NCI-H2107 (cell line): ENCODE data around the gene PELI2.

Source experiments
- DNase-seq: peaks from one replicate; lab custom pipeline; 2025; lab: John Stamatoyannopoulos, UW

PELI2 gene

GRCh38 chr14:56247495-56248200 is 129.4 kb downstream of the PELI2 start:
- no peak for DNase-seq

- DNase-seq = no peak
Observed at GRCh38 chr14:56248442-56248841, 130.2 kb downstream of the PELI2 start.

GRCh38 chr14:56261046-56261445 is 142.8 kb downstream of the PELI2 start:
- no peak for DNase-seq

GRCh38 chr14:56262530-56262929 is 144.3 kb downstream of the PELI2 start:
- DNase-seq = no peak

- DNase-seq = no peak
Observed at GRCh38 chr14:56268039-56268438, 149.8 kb downstream of the PELI2 start.

- no peak for DNase-seq
Observed at GRCh38 chr14:56268673-56269072, 150.5 kb downstream of the PELI2 start.

- DNase-seq = no peak
Observed at GRCh38 chr14:56270921-56271320, 152.7 kb downstream of the PELI2 start.

GRCh38 chr14:56271970-56272369 is 153.8 kb downstream of the PELI2 start:
- no peak for DNase-seq

GRCh38 chr14:56273155-56273554 is 154.9 kb downstream of the PELI2 start:
- DNase-seq = no peak

GRCh38 chr14:56273951-56274350 is 155.7 kb downstream of the PELI2 start:
- DNase-seq = no peak

GRCh38 chr14:56274556-56274955 is 156.3 kb downstream of the PELI2 start:
- no peak for DNase-seq

- DNase-seq = no peak
Observed at GRCh38 chr14:56276108-56276507, 157.9 kb downstream of the PELI2 start.

- no peak for DNase-seq
Observed at GRCh38 chr14:56278383-56278782, 160.2 kb downstream of the PELI2 start.

- DNase-seq = no peak
Observed at GRCh38 chr14:56280843-56281242, 162.6 kb downstream of the PELI2 start.

- no peak for DNase-seq
Observed at GRCh38 chr14:56282179-56282578, 164.0 kb downstream of the PELI2 start.

GRCh38 chr14:56284641-56285040 is 166.4 kb downstream of the PELI2 start:
- no peak for DNase-seq

GRCh38 chr14:56289155-56289554 is 170.9 kb downstream of the PELI2 start:
- no peak for DNase-seq

GRCh38 chr14:56290195-56290594 is 172.0 kb downstream of the PELI2 start:
- no peak for DNase-seq

GRCh38 chr14:56292970-56293369 is 174.8 kb downstream of the PELI2 start:
- DNase-seq = no peak

- DNase-seq = no peak
Observed at GRCh38 chr14:56293506-56293905, 175.3 kb downstream of the PELI2 start.

GRCh38 chr14:56294128-56294527 is 175.9 kb downstream of the PELI2 start:
- no peak for DNase-seq

GRCh38 chr14:56295743-56296142 is 177.5 kb downstream of the PELI2 start:
- no peak for DNase-seq

GRCh38 chr14:56297449-56297848 is 179.2 kb downstream of the PELI2 start:
- no peak for DNase-seq

- no peak for DNase-seq
Observed at GRCh38 chr14:56299306-56299984, 181.2 kb downstream of the PELI2 start.
